PC-9 (cell line): ENCODE data around the gene KCNA2. TPM values are rescaled to one million over a fixed set of nuclear protein-coding genes. Genes with fewer than 3 reads are reported as not detected.

ENCODE experiments used
- BruUV-seq: library from RNA; stranded (reverse); fragments of 400-500 nt; replicated peaks from 2 replicates; lab custom pipeline; 2021; lab: Mats Ljungman, UMichigan
- CTCF ChIA-PET: fragments of 300-600 bp; sonication (Branson Sonifier 250); formaldehyde crosslinking; loops from one replicate; lab custom pipeline; 2022; ENCODE audit warnings: antibody characterized with exemption; lab: Charles Lee
- POLR2A ChIA-PET: fragments of 300-600 bp; sonication (Branson Sonifier 250); formaldehyde crosslinking; loops from one replicate; lab custom pipeline; 2022; ENCODE audit warnings: antibody characterized with exemption; ENCODE audit not compliant: unreplicated experiment; lab: Charles Lee
- DNase-seq, 2 experiments: peaks; one replicate each; pipeline versions ENCODE4 v3.0.0 to v3.0.0-alpha.2; 2015 to 2022; ENCODE audit warnings: mixed read lengths in 1 of 2
- H2AFZ ChIP-seq: fragments of 200-600 bp; sonication (generic); 2 replicates; pipeline ENCODE4 v1.8.1; 2017; ENCODE audit warnings: antibody characterized with exemption
- H3F3A ChIP-seq: fragments of 200-600 bp; sonication (generic); 2 replicates; pipeline ENCODE4 v1.8.1; 2017; ENCODE audit warnings: antibody characterized with exemption, mild to moderate bottlenecking, low read depth; ENCODE audit not compliant: insufficient read depth
- H3K27ac ChIP-seq: fragments of 200-600 bp; sonication (generic); 2 replicates; pipeline ENCODE4 v1.6.1; 2016; ENCODE audit warnings: mixed run types
- H3K27me3 ChIP-seq: fragments of 200-600 bp; sonication (generic); 2 replicates; pipeline ENCODE4 v1.6.1; 2016; ENCODE audit warnings: low read depth, mixed run types; ENCODE audit not compliant: insufficient read depth
- H3K36me3 ChIP-seq: fragments of 200-600 bp; sonication (generic); 2 replicates; pipeline ENCODE4 v1.6.1; 2016; ENCODE audit warnings: low read depth, mixed run types
- H3K4me1 ChIP-seq: fragments of 200-600 bp; sonication (generic); replicated peaks from 2 replicates; pipeline ENCODE4 v1.6.1; 2016; ENCODE audit warnings: mixed run types; ENCODE audit not compliant: insufficient read depth
- H3K4me2 ChIP-seq: fragments of 200-600 bp; sonication (generic); 2 replicates; pipeline ENCODE4 v1.6.1; 2017; ENCODE audit warnings: mixed run types
- H3K4me3 ChIP-seq: fragments of 200-600 bp; sonication (generic); 2 replicates; pipeline ENCODE4 v1.6.1; 2016; ENCODE audit warnings: mixed run types
- H3K79me2 ChIP-seq: fragments of 200-600 bp; sonication (generic); 2 replicates; pipeline ENCODE4 v1.6.1; 2017; ENCODE audit warnings: low read depth, mixed run types
- H3K9me2 ChIP-seq: fragments of 200-600 bp; sonication (generic); 2 replicates; pipeline ENCODE4 v1.8.1; 2017; ENCODE audit warnings: mild to moderate bottlenecking; ENCODE audit not compliant: insufficient read depth
- H3K9me3 ChIP-seq: fragments of 200-600 bp; sonication (generic); 2 replicates; pipeline ENCODE4 v1.8.1; 2016; ENCODE audit warnings: low read depth; ENCODE audit not compliant: insufficient read depth
- H4K20me1 ChIP-seq: fragments of 200-600 bp; sonication (generic); 2 replicates; pipeline ENCODE4 v1.8.1; 2017; ENCODE audit not compliant: insufficient read depth
- CTCF ChIP-seq: fragments of 200-600 bp; sonication (generic); conservative IDR thresholded peaks from 2 replicates; pipeline ENCODE4 v1.6.1; 2017; ENCODE audit warnings: mixed run types, antibody characterized with exemption, mild to moderate bottlenecking, moderate library complexity
- EZH2 ChIP-seq: fragments of 200-600 bp; sonication (generic); IDR thresholded peaks from 2 replicates; pipeline ENCODE4 v1.8.0; 2017; ENCODE audit warnings: antibody characterized with exemption, low read depth
- intact Hi-C: fragments of 100-400 bp; cut with micrococcal nuclease; formaldehyde crosslinking; loops from one replicate; pipeline ENCODE4 v1.10.0; 2022; ENCODE audit not compliant: unreplicated experiment
- total RNA-seq: library from RNA; stranded (reverse); gene quantifications from 2 replicates; pipeline ENCODE4 v1.2.3, GENCODE V29; 2021

Gene KCNA2
- total RNA-seq, 1 experiment from 2014 or later, result not detected

DNA sequence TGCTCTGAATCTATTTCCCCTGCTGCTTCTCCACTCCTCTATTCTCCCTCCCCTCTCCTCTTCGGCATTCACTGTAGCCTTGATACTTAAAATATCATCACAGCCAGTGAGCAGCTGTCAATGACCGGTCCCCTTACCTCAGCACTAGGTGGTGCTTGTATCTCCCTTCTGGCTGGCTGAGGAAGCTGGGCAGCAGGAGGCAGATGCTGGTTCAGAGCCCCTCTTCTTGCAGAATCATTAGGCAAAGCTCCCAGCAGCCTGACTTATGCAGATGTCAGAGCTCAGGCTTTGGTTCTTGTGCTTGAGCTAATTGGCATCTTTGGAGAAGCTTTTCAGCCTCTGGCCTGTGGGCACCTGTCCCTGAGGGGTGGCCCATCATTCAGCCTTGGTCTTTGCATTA, 31.9 kb upstream of the KCNA2 start:
- no peaks in the 10 kb centered on the region for H3K27me3 ChIP-seq

DNA sequence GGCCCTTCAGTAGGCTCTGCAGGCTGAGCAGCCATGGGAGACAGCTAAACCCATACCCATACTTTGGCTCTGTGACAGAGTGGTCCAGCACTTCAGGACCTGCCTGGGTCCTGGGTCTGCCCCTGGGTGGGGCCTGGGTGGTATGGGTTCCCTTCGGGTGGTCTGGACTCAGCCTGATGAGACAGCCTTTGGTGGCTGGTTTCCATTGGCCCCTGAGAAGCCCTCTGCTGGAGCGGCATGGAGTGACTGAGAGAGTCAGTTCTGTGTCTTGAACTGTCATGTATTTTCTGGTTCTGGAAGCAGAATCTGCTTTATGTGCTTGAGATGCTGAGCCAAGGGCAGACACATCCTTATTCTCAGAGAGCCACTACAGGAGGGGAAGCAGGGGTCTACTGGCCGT, 31.3 kb upstream of the KCNA2 start:
- Histone ChIP-seq H3K79me2 (no peaks in the 10 kb centered on the region), H2AFZ (no peak overlapping the region), H3F3A (no peaks in the 10 kb centered on the region), H4K20me1 (no peaks in the 10 kb centered on the region), H3K36me3 (no peaks in the 10 kb centered on the region), H3K9me2 (no peaks in the 10 kb centered on the region), H3K9me3 (no peaks in the 10 kb centered on the region), H3K27me3 (no peaks in the 10 kb centered on the region), H3K4me2 (no peak overlapping the region), H3K4me3 (no peak overlapping the region), H3K4me1 (no peaks in the 10 kb centered on the region), H3K27ac (no peak overlapping the region)
- no peak for TF ChIP-seq EZH2
- TF ChIP-seq CTCF, result no peak
- ChIA-PET CTCF (no interaction called here), POLR2A (no interaction called here)
- DNase-seq, result no peak
- no TSS peak for BruUV-seq
- intact Hi-C loops, result no loop called here

More for the DNA sequence above, 31.9 kb upstream of the KCNA2 start:
- Histone ChIP-seq H3K4me1 (no peaks in the 10 kb centered on the region), H2AFZ (no peak overlapping the region), H3K27ac (no peak overlapping the region), H4K20me1 (no peaks in the 10 kb centered on the region), H3K4me2 (no peak overlapping the region), H3K4me3 (no peak overlapping the region), H3F3A (no peaks in the 10 kb centered on the region), H3K36me3 (no peaks in the 10 kb centered on the region), H3K79me2 (no peaks in the 10 kb centered on the region), H3K9me3 (no peaks in the 10 kb centered on the region), H3K9me2 (no peaks in the 10 kb centered on the region)
- BruUV-seq, result no TSS peak
- TF ChIP-seq CTCF, result no peak
- no peak for TF ChIP-seq EZH2
- intact Hi-C loops, result no loop called here
- ChIA-PET CTCF (interaction anchor here (0.6 kb wide), 1 partner anchor 91 kb away, joined by 7 read pairs; no protein-coding TSS in a partner anchor), POLR2A (no interaction called here)
- no peak for DNase-seq

DNA sequence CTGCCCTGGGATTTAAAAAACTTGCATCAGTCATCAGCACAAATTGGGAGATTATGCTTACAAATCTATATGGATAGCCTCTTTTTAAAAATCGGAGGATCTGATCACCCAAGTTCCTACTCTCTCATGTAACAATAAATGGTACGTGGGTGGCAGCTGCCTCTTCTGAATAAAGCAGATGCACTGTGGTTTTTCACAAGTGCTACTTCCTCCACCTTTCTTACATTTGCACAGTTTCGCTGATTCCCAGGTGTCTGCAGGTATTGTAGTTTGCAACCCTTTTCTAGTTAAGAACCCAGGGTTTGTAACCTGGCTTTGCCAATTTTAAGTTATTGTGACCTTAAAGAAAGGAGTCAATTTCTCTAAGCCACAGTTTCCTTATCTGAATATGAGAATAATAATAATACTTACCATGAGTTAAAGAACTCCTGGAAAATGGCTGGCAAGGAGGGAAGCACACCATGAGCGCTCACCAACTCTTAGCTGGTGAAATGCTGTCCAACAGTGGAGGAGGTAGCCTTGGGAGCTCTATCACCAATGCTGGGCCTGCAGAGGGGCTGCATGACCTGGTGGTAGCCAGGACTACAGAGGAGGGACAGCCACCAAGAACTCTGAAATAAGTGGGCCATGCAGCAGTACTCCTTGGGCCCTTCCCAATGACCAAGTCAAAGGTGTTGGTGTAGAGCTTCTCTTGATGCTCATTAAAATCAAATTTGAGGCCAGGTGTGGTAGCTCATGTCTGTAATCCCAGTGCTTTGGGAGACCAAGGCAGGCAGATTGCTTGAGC, 30.2 kb upstream of the KCNA2 start:
- no peaks in the 10 kb centered on the region for H3K27me3 ChIP-seq
- H2AFZ ChIP-seq, result no peak overlapping the region
- DNase-seq, result no peak
- H3K9me3 ChIP-seq, result no peaks in the 10 kb centered on the region
- TF ChIP-seq CTCF (no peak), EZH2 (no peak)
- ChIA-PET CTCF (no interaction called here), POLR2A (no interaction called here)
- no peaks in the 10 kb centered on the region for H3F3A ChIP-seq
- H3K9me2 ChIP-seq, result no peaks in the 10 kb centered on the region
- H3K4me2 ChIP-seq, result no peak overlapping the region
- H4K20me1 ChIP-seq, result no peaks in the 10 kb centered on the region
- H3K79me2 ChIP-seq, result no peaks in the 10 kb centered on the region
- no TSS peak for BruUV-seq
- intact Hi-C loops, result no loop called here
- H3K36me3 ChIP-seq, result no peaks in the 10 kb centered on the region
- H3K4me3 ChIP-seq, result no peak overlapping the region
- no peak overlapping the region for H3K27ac ChIP-seq
- H3K4me1 ChIP-seq, result no peaks in the 10 kb centered on the region
